Esophagus squamous epithelium (tissue), 4 donors: ENCODE results near the gene TMOD4.

Source experiments
- POLR2A ChIP-seq, 4 donors: fragments of 450-650 bp; IDR thresholded peaks; one replicate each; pipeline ENCODE4 v1.6.1; 2017; ENCODE audit warnings: antibody characterized with exemption in 4 of 4, mild to moderate bottlenecking in 4 of 4, moderate library complexity in 3 of 4
- TF ChIP-seq, protein P1 (sequence below), 6 experiments: fragments of 450-650 bp in 4 of 6; fragments of 200-600 bp in 2 of 6; sonication (generic) in 2 of 6; IDR thresholded peaks; one replicate each; pipeline ENCODE4 v1.5.1; 2016 to 2019; ENCODE audit warnings: antibody characterized with exemption in 6 of 6, mild to moderate bottlenecking in 4 of 6, moderate library complexity in 4 of 6

GRCh38 chr1:151210830-151211229 lies 35.0 kb upstream of the TMOD4 start:
- no peak for TF ChIP-seq POLR2A (IDR thresholded peaks at IDR 0.05)
- TF ChIP-seq, protein P1, sequence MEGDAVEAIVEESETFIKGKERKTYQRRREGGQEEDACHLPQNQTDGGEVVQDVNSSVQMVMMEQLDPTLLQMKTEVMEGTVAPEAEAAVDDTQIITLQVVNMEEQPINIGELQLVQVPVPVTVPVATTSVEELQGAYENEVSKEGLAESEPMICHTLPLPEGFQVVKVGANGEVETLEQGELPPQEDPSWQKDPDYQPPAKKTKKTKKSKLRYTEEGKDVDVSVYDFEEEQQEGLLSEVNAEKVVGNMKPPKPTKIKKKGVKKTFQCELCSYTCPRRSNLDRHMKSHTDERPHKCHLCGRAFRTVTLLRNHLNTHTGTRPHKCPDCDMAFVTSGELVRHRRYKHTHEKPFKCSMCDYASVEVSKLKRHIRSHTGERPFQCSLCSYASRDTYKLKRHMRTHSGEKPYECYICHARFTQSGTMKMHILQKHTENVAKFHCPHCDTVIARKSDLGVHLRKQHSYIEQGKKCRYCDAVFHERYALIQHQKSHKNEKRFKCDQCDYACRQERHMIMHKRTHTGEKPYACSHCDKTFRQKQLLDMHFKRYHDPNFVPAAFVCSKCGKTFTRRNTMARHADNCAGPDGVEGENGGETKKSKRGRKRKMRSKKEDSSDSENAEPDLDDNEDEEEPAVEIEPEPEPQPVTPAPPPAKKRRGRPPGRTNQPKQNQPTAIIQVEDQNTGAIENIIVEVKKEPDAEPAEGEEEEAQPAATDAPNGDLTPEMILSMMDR (IDR thresholded peaks at IDR 0.05): no peak
